BE2C (cell line): ENCODE results near the gene PLCB1.
"Not testable (repeated sequence)": the region's sequence is repeated elsewhere in the genome, so short reads cannot be mapped to it uniquely, and the experiment has no call there.

ENCODE experiments used
- DNase-seq: peaks from one replicate; pipeline ENCODE4 v3.0.0-alpha.2; 2020
- H3K27me3 ChIP-seq: fragments of 250-450 bp; sonication (Bioruptor Pico); 2 replicates; pipeline ENCODE4 v1.5.1; 2020; ENCODE audit warnings: mild to moderate bottlenecking
- H3K36me3 ChIP-seq: fragments of 250-450 bp; sonication (Bioruptor Pico); 2 replicates; pipeline ENCODE4 v1.5.1; 2020; ENCODE audit warnings: mild to moderate bottlenecking
- H3K4me1 ChIP-seq: fragments of 250-450 bp; sonication (Bioruptor Pico); 2 replicates; pipeline ENCODE4 v1.5.1; 2020
- H3K4me3 ChIP-seq: 2 replicates; pipeline ENCODE4 v1.5.1; 2011; ENCODE audit warnings: low read depth, low read length
- H3K9me3 ChIP-seq: fragments of 250-450 bp; sonication (Bioruptor Pico); 2 replicates; pipeline ENCODE4 v1.5.1; 2020
- TF ChIP-seq, protein P1 (sequence below): IDR thresholded peaks from 2 replicates; pipeline ENCODE4 v1.5.1; 2012; ENCODE audit warnings: mild to moderate bottlenecking, low read depth, low read length

PLCB1 gene

DNA sequence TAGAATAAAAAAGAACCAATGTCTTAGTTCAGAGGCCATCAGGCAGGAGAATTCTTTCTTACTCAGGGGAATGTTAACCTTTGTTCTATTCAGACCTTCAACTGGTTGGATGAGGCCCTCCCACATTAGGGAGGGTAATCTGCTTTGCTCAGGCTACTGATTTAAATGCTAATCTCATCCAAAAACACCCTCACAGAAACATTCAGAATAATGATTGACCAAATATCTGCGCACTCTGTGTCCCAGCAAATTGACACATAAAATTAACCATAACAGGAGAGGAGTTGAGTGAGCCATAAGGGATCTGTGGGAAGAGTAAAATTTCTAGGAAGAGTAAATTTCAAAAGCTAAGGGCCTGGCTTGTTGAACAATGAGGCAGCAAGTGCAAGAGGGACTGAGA is 702.8 kb downstream of the PLCB1 start:
- Histone ChIP-seq H3K4me1 (no peaks in the 10 kb centered on the region), H3K36me3 (no peaks in the 10 kb centered on the region), H3K9me3 (no peaks in the 10 kb centered on the region), H3K27me3 (no peaks in the 10 kb centered on the region), H3K4me3 (no peak overlapping the region)
- DNase-seq = no peak
- TF ChIP-seq, protein P1, sequence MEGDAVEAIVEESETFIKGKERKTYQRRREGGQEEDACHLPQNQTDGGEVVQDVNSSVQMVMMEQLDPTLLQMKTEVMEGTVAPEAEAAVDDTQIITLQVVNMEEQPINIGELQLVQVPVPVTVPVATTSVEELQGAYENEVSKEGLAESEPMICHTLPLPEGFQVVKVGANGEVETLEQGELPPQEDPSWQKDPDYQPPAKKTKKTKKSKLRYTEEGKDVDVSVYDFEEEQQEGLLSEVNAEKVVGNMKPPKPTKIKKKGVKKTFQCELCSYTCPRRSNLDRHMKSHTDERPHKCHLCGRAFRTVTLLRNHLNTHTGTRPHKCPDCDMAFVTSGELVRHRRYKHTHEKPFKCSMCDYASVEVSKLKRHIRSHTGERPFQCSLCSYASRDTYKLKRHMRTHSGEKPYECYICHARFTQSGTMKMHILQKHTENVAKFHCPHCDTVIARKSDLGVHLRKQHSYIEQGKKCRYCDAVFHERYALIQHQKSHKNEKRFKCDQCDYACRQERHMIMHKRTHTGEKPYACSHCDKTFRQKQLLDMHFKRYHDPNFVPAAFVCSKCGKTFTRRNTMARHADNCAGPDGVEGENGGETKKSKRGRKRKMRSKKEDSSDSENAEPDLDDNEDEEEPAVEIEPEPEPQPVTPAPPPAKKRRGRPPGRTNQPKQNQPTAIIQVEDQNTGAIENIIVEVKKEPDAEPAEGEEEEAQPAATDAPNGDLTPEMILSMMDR = no peak

DNA sequence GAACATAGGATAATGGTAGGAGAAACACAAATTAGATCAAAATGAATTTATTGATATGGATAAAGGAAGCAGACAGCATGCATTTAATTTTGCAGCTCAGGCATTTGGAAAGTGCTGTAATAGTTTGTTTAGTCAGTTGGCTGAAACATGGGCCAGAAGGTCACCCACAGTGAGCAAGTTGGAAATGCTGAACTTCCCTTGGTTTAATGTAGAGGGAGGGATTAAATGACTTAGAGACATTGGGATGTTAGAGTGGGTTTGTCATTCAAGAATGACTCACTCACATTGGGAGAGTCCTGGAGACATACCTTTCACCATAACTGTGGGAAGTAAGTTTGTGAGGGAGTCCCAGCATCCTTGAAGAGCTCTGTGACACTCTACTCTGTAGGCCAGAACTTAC is 705.3 kb downstream of the PLCB1 start:
- TF ChIP-seq, protein P1 = no peak
- no peaks in the 10 kb centered on the region for H3K36me3 ChIP-seq
- no peaks in the 10 kb centered on the region for H3K9me3 ChIP-seq
- no peaks in the 10 kb centered on the region; the same call in 1 of the 2 replicates for H3K4me1 ChIP-seq
- H3K27me3 ChIP-seq = no peaks in the 10 kb centered on the region
- H3K4me3 ChIP-seq = no peak overlapping the region
- DNase-seq = no peak

DNA sequence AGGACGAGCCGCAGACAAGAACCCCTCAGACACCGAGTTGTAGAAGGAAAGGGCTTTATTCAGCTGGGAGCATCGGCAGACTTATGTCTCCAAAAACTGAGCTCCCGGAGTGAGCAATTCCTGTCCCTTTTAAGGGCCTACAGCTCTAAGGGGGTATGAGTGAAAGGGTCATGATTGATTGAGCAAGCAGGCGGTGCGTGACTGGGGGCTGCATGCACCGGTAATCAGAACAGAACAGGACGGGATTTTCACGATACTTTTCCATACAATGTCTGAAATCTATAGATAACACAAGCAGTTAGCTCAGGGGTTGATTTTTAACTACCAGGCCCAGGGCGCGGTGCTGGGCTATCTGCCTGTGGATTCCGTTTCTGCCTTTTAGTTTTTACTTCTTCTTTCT is 710.5 kb downstream of the PLCB1 start:
- Histone ChIP-seq H3K27me3 (no peaks in the 10 kb centered on the region), H3K36me3 (no peaks in the 10 kb centered on the region), H3K4me3 (no peak overlapping the region), H3K4me1 (no peaks in the 10 kb centered on the region; the same call in 1 of the 2 replicates), H3K9me3 (no peaks in the 10 kb centered on the region)
- TF ChIP-seq, protein P1 = no peak
- DNase-seq = peak; percentile 57

DNA sequence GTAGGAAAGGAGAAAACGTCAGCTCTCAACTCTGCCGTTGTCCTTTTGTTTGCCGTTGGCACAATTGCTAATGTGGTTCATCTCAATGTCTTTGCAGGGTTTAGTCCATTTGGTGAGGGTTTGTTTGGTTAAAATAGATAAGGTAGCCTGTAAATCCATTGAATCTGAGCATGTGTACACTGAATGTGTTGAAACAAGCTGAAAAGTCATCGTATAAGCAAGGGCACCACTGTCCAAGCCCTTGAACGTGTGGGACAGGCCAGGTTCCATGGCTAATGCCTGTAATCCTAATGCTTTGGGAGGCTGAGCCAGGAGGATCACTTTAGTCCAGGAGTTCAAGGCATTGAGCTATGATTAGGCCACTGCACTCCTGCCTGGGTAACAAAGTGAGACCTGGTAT is 712.1 kb downstream of the PLCB1 start:
- H3K9me3 ChIP-seq = no peaks in the 10 kb centered on the region
- H3K27me3 ChIP-seq = no peaks in the 10 kb centered on the region
- H3K36me3 ChIP-seq = no peaks in the 10 kb centered on the region
- TF ChIP-seq, protein P1 = no peak
- no peak for DNase-seq
- no peaks in the 10 kb centered on the region; the same call in 1 of the 2 replicates for H3K4me1 ChIP-seq
- no peak overlapping the region for H3K4me3 ChIP-seq

DNA sequence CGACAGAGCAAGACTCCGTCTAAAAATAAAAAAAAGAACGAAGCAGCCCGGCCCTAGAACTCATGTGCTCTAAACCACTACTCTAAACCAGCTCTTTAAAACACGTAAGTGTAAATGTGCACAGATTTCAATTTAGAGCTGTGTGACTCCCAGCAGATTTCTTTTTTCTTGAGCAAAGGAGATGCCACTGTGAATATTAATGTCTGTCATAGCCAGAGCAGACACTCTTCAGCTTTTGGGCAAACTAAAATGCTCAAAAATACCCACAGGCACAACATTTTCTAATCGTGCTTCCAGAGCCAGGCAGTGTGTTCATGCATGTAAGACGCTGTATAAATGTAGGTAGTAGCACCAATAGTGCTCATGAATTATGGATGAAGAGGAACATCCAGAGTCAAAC is 717.9 kb downstream of the PLCB1 start:
- no peaks in the 10 kb centered on the region for H3K27me3 ChIP-seq
- no peak for DNase-seq
- H3K4me1 ChIP-seq = peaks cover 11% of the 10 kb centered on the region
- no peaks in the 10 kb centered on the region for H3K9me3 ChIP-seq
- TF ChIP-seq, protein P1 = no peak
- H3K36me3 ChIP-seq = no peaks in the 10 kb centered on the region
- no peak overlapping the region for H3K4me3 ChIP-seq

DNA sequence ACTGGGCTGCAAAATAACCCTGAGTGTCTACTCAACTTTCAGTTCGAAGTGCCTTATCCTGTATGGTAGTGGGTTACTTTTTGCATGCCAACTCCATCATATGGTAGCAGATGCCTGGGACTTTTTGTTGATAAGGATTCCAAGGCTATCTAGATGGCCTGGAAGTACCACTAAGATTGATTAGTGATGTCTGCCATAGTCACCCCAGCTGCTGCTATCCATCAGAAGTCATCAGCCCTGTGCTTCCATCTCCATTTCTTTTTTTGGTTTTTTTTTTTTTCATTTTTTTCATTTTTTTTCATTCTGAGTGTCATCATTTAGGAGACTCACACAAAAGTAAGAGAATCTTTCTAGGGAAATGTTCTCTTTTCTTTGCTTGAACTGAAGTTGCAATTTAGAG is 719.4 kb downstream of the PLCB1 start:
- DNase-seq = no peak
- Histone ChIP-seq H3K4me3 (no peak overlapping the region), H3K4me1 (peaks cover 11% of the 10 kb centered on the region), H3K9me3 (no peaks in the 10 kb centered on the region), H3K36me3 (no peaks in the 10 kb centered on the region), H3K27me3 (no peaks in the 10 kb centered on the region)
- TF ChIP-seq, protein P1 = no peak

DNA sequence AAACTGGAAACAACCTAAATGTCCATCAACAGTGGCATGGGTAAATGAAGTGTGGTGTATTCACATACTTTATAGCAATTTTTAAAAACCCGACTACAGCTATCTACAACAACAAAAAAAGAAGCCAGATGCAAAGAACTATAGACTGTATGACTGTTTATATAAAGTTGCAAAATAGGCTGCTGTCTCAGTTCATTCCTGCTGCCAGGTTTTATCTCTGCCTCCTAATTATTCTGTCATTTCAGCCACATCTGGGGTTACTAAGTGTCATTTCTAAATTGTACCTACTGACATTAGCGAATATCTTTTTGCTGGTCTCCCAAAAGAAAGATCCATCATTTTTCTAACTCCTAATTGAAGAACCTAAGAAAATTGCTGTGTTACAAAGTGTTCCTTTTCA is 719.9 kb downstream of the PLCB1 start:
- not testable (repeated sequence) for H3K36me3 ChIP-seq, DNase-seq, H3K27me3 ChIP-seq

DNA sequence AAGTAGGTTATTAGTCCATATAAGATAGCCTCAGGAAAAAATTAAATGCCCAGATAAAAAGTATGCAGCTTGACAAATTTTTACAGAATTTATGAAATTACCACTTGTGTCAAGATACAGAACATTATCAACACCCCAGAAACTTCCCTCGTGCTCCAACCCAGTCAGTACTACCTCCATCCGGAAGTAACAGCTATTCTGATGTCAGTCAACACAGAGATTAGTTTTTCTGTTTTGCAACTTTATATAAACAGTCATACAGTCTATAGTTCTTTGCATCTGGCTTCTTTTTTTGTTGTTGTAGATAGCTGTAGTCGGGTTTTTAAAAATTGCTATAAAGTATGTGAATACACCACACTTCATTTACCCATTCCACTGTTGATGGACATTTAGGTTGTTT is 721.1 kb downstream of the PLCB1 start:
- H3K9me3 ChIP-seq, H3K4me3 ChIP-seq, H3K36me3 ChIP-seq, H3K27me3 ChIP-seq, DNase-seq: not testable (repeated sequence)
- H3K4me1 ChIP-seq = peaks cover 11% of the 10 kb centered on the region

More for the DNA sequence above, 719.9 kb downstream of the PLCB1 start:
- not testable (repeated sequence) for H3K9me3 ChIP-seq, H3K4me3 ChIP-seq
- H3K4me1 ChIP-seq = peaks cover 11% of the 10 kb centered on the region
